NCI-H2227 treated with DMSO at 0.1 percent for 48 hours (cell line): Measurements from ENCODE around the gene PDE3B.
"Not testable (repeated sequence)": the region's sequence is repeated elsewhere in the genome, so short reads cannot be mapped to it uniquely, and the experiment has no call there.

Experiments used
- DNase-seq: peaks from one replicate; lab custom pipeline; 2025; lab: John Stamatoyannopoulos, UW

PDE3B gene

DNA sequence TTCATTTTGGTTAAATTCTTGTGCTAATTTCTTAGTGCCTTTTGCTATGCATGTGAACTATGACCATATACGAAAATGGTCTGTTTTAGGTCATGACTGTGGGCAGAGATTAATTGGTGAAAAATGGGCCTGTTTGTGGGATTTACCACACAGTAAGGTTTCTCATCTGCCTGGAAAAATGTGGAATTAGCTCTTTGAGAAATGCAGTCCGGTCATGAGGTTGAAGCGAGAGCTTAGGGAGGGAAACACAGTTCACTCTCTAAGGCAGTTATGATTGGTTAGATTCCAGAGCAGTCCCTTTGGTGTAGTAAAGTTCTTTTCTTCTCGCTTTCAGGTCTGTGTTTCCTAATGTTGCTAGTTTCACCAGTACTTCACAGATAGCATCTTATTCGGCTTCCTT, 1.2 kb upstream of the PDE3B start:
- DNase-seq: no peak

GRCh38 chr11:14642873-14643696, 519 bp upstream of the PDE3B start:
- DNase-seq: no peak

GRCh38 chr11:14644226-14645014, 816 bp downstream of the PDE3B start:
- peak; percentile 8 for DNase-seq

DNA sequence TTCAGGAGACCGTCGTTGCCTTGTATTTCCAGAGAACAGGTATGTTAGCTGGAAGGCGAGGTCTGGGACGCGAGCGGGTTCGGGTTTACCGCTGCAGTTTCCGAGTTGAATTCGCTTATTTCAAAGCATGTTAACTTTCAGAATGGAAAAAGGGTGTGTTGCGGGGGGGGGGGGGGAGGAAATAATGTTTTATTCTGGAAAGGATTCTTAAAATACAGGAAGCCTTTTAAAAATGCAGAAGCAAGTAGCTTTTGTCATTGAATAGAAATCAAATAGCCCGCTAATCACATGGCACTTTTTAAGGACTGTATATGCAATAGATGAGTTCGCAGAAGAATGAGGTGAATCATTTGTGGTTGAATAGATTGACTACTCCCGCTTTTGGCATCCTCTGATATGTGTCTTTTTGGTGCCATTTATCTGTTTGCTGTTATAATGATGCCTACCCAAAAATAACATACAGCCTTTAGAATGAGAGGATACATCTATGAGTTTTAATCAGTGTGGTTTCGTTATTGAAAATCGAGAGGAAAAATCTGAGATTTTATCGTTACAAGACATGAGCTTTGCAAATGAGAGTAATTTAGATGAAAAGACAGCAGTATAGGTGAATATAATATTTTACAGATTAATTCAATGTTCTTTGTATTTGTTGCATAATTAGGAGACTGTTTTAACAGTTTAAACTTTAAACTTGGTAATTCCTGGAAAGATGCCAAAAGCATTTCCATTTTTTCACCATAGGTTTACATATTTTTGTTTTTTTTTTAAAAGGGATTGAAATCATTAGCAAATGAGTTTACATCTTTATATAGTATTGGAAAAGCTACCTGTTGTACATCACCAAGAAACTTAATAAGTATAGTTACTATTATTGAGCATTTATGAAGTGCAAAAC, 1.7 kb downstream of the PDE3B start:
- DNase-seq: peak; percentile 24

- no peak for DNase-seq
Observed at GRCh38 chr11:14645985-14646900, 2.6 kb downstream of the PDE3B start.

DNA sequence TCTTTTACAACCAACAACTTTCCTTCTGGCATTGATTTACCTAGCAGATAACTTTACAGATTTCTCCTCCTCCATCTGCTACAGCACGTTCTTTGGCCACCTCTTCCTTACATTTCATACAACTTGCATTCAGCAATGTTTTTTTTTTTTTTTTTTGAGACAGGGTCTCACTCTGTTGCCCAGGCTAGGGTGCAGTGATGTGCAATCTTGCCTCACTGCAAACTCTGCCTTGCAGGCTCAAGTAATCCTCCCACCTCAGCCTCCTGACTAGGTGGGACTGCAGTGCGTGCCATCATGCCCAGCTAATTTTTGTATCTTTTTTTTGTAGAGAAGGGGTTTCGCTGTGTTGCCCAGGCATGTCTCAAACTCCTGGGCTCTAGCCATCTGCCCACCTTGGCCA, 6.5 kb downstream of the PDE3B start:
- DNase-seq: no peak

DNA sequence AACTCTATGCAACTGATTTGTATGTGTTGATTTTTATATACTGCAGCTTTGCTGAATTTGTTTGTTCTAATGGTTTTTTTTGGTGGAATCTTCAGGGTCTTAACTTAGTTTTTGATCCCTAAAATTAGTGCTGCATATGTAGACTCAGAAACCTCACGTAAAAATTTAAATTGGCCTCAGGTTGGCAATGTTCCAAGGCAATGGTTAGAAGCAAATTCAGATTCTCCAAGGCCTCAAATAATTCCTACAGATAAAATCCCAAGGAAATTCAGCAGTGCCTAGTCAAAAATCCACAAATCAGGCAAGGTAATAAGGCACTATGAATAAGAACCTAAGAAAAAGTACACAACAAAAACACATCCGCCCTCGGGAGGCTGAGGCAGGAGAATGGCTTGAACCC, 9.5 kb downstream of the PDE3B start:
- DNase-seq: no peak

DNA sequence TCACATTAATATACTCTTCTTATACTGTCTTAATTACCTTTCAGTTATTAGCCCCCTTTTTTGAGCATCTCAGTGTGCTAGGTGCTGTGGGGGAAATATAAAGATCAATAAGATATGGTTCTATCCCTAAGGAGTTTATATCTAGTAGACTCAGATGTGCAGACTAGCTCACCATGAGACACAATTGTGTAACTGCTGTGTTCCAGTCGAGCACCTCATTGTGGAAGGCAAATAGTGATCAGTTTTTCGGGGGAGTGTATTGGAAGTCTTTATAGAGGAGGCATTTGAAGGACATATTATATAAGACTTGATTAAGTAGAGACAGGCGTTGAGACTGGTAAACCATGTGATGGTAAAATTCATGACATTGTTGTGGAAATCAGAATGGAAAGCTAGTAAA, 11.8 kb downstream of the PDE3B start:
- DNase-seq: no peak

DNA sequence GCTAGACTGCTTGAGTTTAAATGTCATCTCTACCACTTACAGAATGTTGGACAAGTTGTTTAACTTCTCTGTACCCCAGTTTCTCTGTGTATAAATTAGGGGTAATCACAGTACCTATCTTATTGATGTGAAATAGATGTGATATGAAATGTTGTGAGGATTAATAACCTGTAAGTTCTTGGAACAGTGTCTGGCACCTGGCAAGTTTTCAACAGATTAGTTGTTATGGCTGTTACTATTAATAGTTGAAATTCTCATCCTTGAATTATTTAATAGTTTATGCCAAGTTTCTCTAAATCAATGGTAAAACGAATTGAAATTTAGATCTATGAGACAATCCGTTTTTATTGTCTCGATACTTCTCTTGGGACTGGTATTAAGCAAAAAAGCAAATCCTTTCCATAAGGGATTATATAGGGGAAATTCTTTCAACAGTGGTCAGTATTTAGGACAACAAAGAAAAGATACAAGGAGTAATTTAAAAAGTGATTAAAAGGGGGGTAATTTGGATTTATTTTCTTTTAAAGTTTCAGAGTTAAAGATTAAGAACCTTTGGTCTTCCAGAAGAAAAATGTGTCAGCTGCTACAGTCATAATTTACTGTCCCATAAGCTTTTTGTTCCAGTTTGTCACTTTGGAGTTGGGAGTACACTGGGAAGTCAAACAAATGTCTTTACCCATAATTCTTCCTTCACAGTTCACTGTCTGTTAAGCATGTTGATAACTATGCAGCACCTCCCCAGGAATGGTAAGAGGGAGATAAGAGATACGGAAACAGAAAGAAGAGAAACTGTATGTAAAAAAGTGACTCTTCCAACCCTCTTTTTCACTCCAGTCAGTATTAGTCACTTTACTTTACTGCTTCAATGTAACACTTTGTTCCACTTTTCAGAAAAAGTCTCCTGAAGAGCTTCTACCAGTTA, 13.2 kb downstream of the PDE3B start:
- no peak for DNase-seq

GRCh38 chr11:14657841-14658240, 14.2 kb downstream of the PDE3B start:
- no peak for DNase-seq

GRCh38 chr11:14664926-14665325, 21.3 kb downstream of the PDE3B start:
- not testable (repeated sequence) for DNase-seq

DNA sequence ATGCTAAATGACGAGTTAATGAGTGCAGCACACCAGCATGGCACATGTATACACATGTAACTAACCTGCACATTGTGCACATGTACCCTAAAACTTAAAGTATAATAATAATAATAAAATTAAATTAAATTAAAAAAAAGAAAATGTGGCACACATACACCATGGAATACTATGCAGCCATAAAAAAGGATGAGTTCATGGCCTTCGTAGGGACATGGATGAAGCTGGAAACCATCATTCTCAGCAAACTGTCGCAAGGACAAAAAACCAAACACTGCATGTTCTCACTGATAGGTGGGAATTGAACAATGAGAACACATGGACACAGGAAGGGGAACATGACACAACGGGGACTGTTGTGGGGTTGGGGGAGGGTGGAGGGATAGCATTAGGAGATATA, 23.7 kb downstream of the PDE3B start:
- not testable (repeated sequence) for DNase-seq

- no peak for DNase-seq
Observed at GRCh38 chr11:14668731-14669301, 25.2 kb downstream of the PDE3B start.

- no peak for DNase-seq
Observed at GRCh38 chr11:14669499-14669898, 25.9 kb downstream of the PDE3B start.

DNA sequence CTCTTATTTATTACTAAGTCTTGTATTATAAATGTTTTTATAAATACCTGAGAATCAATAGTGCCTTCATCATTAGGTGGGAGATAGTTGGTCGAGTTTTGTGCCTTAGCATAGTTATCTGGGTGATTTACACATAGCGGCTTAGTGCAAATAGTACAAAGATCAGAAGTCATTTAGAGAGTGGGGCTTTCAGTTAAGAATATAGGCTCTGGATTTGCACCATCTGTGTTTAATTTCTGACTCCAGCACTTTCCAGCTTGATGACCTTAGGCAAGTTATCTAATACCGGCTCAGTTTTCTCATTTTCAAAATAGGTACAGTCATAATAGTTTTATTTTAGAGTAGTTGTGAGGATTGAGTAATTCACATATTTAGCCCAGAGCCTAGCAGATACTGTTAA, 26.4 kb downstream of the PDE3B start:
- DNase-seq: no peak

DNA sequence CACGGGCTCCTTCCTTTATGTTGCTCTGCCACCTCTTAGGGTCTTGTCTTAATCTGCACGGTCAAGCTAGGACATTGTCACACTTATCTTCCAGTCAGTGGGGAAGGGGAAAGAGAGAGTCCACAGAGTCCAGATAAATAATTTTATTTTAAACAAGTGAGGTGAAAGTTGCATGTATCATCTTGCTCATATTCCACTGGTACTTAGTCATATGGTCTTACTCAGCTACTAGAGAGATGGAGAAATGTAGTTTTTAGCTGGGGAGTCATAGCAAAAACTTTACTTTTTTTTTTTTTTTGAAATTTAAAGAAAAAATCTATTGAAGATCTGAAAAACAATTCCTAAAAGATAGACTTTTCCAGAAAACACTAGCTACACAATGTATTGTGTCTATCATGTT, 29.0 kb downstream of the PDE3B start:
- no peak for DNase-seq

GRCh38 chr11:14673421-14673820, 29.8 kb downstream of the PDE3B start:
- DNase-seq: no peak

GRCh38 chr11:14673824-14674405, 30.3 kb downstream of the PDE3B start:
- no peak for DNase-seq

DNA sequence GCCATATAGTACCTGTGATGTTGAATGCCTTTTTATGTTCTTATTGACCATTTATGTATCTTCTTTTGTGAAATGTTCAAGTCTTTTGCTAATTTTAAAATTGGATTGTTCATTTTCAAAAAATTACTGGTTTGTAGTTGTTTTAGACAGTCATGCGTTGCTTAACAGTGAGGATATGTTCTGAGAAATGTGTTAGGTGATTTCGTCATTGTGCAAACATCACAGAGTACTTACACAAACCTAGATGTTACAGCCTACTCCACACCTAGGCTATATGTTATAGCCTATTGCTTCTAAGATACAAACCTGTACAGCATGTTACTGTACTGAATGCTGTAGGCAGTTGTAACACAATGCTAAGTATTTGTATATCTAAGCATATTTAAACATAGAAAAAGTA, 32.5 kb downstream of the PDE3B start:
- DNase-seq: no peak
